Activated CD4-positive, CD25-positive, alpha-beta regulatory T cell treated with anti-CD3 and anti-CD28 coated beads, Interleukin-2, amount 50 U/mL, for 72 hours (primary cell): ENCODE measurements around the gene DEDD.
A peak's percentile ranks its signal among the peaks of the same experiment; 100 is the strongest.

Experiments used
- DNase-seq: peaks from one replicate; pipeline ENCODE4 v3.0.0; 2021

Gene DEDD

DNA sequence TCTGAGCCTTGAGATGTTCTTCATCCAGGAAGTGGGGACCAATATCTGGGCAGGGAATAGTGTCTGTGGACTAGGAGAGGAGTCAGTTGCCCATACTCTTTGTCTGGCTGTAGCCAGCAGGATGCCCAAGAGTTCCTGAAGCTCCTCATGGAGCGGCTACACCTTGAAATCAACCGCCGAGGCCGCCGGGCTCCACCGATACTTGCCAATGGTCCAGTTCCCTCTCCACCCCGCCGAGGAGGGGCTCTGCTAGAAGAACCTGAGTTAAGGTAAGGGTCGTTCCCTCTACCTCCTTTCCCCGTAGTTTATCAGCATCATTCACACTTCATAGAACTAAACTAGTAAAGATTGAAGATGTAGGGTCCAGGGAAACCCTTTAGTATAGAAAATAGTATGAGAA, 30.3 kb upstream of the DEDD start:
- DNase-seq: no peak

- no peak for DNase-seq
Measured at GRCh38 chr1:161162052-161162451, 29.6 kb upstream of the DEDD start.

- DNase-seq: no peak
Measured at GRCh38 chr1:161161652-161162051, 29.2 kb upstream of the DEDD start.

DNA sequence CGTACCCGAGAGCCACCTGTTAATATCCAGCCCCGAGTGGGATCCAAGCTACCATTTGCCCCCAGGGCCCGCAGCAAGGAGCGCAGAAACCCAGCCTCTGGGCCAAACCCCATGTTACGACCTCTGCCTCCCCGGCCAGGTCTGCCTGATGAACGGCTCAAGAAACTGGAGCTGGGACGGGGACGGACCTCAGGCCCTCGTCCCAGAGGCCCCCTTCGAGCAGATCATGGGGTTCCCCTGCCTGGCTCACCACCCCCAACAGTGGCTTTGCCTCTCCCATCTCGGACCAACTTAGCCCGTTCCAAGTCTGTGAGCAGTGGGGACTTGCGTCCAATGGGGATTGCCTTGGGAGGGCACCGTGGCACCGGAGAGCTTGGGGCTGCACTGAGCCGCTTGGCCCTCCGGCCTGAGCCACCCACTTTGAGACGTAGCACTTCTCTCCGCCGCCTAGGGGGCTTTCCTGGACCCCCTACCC, 28.2 kb upstream of the DEDD start:
- DNase-seq: no peak

DNA sequence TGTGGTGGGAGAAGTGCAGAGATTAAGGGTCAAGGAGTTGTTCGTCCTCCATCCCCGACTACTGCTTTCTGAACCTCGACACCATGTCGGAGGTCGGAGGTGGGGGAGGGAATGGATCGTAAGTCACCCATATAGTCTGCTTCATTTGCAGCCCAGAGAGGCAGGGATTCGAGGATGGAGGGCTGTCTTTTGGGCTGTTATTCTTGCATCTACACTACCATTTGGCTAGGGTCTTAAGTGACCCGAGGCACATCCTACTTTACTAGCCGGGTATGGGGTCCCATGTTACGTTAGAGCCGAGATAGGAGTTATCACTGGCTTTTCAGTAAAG, 27.4 kb upstream of the DEDD start:
- no peak for DNase-seq

DNA sequence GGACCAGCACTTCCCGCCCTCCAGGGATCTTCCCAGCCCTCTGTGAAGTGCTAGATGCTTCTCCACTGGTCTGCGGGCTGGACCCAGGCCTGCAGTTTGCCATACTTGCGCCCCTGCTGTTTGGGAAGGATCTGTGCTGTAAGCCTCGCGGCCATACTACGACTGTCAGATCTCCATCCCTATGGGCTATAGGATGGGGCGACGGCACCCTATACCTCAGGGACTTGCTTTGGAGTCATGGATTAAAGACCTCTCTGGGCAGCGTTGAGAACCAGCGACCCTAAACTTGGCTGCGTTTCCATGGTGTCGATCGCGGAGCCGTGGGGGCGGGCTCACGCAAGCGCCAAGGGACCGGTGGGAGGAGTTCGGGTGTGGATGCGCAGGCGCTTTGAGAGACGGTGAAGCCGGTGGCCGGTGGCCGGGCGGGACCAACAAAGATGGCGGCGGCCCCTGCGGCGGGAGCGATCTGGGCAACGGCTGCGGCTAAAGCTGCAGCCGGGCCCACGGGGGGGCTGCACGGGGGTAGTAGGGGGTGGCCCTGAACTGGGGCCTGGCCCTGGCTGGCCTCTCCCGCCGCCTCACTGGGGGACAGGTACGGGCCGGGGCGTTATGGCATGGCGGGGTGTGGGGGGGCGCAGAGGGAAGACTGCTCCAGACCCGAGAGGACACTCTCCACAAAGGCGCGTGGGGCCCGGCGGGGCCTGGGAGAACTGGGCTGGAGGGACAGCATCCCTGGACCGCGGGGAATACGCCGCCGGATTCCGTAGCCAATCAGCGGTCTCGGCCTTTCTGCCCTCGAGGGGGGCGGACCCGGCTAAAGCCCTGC, 26.8 kb upstream of the DEDD start, which contains the start of gene USP21:
TSS of gene USP21 (plus strand) at position 414 of the 826 bp plus-strand sequence. CDS start 1,141 bp downstream, outside the sequence.
- DNase-seq: peak; percentile 94

DNA sequence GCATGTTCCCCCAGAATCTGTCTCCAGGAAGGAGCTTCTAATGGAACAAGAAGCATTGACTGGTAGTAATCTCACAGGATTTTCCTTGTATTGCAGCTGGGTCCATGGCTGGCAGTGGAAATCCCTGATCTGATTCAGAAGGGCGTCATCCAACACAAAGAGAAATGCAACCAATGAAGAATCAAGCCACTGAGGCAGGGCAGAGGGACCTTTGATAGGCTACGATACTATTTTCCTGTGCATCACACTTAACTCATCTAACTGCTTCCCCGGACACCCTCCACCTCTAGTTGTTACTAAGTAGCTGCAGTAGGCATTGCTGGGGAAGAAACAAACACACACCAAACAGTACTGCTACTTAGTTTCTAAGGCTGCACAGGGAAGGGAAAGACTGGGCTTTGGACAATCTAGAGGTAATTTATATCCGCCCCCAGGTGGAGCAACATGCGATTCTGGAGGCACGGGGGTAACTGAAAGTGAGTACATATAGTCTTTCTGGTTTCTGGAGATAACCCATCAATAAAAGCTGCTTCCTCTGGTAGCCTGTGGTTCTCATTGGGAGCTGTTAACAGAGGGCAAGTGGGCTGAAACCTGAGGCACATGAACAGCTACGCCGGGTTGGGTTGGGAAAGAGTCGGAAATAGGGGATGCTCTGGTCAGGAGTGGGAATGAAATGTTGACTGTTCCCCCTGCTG, 26.0 kb upstream of the DEDD start:
- DNase-seq: no peak

- DNase-seq: no peak
Measured at GRCh38 chr1:161157867-161158266, 25.4 kb upstream of the DEDD start.

- peak; percentile 80 for DNase-seq
Measured at GRCh38 chr1:161153682-161154337, 21.3 kb upstream of the DEDD start, which contains the start of gene UFC1. Gene UFC1 (plus strand): TSS chr1:161153978. CDS start chr1:161153998, 20 bp downstream.

DNA sequence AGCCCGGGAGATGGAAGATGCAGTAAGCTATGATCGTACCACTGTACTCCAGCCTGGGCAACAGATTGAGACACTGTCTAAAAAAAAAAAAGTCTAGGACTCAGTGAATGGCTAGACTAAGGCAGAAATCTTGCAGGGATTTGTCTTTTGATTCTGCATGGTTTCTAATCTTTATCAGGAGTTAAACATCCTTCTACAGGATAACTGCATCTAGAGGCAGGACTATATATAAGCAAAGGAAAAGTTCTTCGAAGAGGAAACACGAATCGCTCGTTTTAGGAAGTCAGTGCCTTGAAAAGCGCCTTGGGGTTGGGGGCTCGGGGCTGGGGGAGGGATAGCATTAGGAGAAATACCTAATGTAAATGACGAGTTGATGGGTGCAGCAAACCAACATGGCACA, 20.7 kb upstream of the DEDD start:
- DNase-seq: no peak

- DNase-seq: no peak
Measured at GRCh38 chr1:161145832-161146231, 13.4 kb upstream of the DEDD start.

GRCh38 chr1:161140755-161141400, 8.4 kb upstream of the DEDD start:
- no peak for DNase-seq

GRCh38 chr1:161139766-161140165, 7.3 kb upstream of the DEDD start:
- DNase-seq: no peak

- no peak for DNase-seq
Measured at GRCh38 chr1:161138431-161138830, 6.0 kb upstream of the DEDD start.

DNA sequence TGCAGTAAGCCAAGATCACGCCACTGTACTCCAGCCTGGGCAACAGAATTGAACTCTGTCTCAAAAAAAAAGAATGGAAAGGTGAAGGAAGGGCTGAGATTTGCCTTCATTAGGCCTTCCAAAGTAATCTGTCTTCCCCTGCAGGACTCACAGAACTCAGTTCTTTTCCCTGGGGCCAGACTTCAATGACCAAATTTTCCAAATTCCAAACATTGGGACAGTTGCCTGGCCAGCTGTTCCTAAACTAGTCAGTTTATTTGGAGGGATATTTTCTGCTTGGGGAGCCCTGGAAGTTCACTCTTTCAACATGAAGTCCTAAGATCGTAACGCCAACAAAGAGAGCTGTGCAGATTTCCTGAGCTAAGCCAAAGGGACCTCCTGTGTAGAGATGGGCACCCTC, 5.4 kb upstream of the DEDD start:
- no peak for DNase-seq

GRCh38 chr1:161133220-161133740, 813 bp upstream of the DEDD start:
- DNase-seq: no peak

GRCh38 chr1:161131523-161132409, 701 bp downstream of the DEDD start:
- no peak for DNase-seq

DNA sequence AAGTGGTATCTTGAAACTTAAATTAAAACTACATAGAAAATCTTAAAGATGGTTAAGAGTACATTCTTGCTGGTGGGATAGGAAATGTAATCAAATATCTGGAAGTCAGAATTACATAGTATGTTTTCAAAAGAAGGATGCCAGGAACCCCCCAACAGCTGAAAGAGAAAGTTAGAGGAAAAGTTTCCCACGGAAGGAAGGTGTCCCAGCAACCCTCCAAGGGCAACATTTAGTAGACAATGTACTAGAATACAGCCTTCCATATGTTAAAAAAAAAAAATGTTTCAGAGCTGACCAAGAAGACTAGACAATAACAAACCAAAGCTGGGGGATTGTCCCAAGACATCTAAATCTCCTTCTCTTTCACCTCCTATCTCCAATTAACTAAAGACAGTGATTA, 2.2 kb downstream of the DEDD start:
- DNase-seq: no peak

- DNase-seq: no peak
Measured at GRCh38 chr1:161128591-161129420, 3.7 kb downstream of the DEDD start.

- no peak for DNase-seq
Measured at GRCh38 chr1:161127649-161128048, 4.8 kb downstream of the DEDD start.

DNA sequence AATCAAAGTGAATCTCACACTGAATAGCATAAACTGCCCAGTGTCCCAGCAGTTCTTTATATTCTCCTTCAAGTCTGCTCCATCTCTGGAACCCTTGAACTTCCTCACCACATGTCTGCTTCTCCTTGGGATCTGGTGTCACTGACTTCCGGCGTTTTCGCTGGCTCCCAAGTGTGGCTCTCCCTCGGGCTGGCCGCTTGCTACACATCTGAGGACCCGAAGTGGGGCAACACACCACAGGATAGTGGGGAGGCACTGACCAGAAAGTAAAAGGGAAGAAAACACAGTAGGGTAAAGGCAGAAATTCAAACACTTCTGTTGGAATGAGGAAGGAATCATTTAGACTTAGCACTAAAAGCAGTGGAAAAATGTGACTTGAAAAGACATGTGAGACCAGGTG, 9.5 kb downstream of the DEDD start:
- no peak for DNase-seq
